T-helper 1 cell treated with Interleukin-12 subunit alpha and Interleukin-12 subunit beta and Interleukin-4 antibody, amounts not matched to agents 30 ng/mL and 1 ng/mL, for 36 hours (primary cell): Measurements from ENCODE around the gene ZNF710. TPM values are rescaled to one million over a fixed set of nuclear protein-coding genes. Genes with fewer than 3 reads are reported as not detected.

ENCODE experiments used
- intact Hi-C: fragments of 100-400 bp; cut with micrococcal nuclease; formaldehyde crosslinking; loops from one replicate; pipeline ENCODE4 v1.15.1; 2024
- total RNA-seq: library from RNA; stranded (reverse); gene quantifications from 2 replicates; pipeline ENCODE4 v1.2.3, GENCODE V29; 2022

ZNF710 gene
- total RNA-seq, 1 donor from 2014 or later = 29.2 TPM

- intact Hi-C loops = loop anchor here (1.0 kb wide), 3 partner anchors 13 to 24 kb away; no protein-coding TSS in a partner anchor
These were observed 57.7 kb downstream of the ZNF710 start for GRCh38 chr15:90058775-90059174.

GRCh38 chr15:90059208-90059985, 58.3 kb downstream of the ZNF710 start:
- intact Hi-C loops = loop anchor here (1.0 kb wide), 3 partner anchors 12 to 25 kb away; no protein-coding TSS in a partner anchor

GRCh38 chr15:90060797-90061196, 59.7 kb downstream of the ZNF710 start:
- intact Hi-C loops = no loop called here

- intact Hi-C loops = no loop called here
These were observed 60.9 kb downstream of the ZNF710 start for GRCh38 chr15:90062023-90062442.

GRCh38 chr15:90062462-90062932, 61.4 kb downstream of the ZNF710 start:
- intact Hi-C loops = no loop called here

GRCh38 chr15:90062973-90063769, 62.0 kb downstream of the ZNF710 start:
- intact Hi-C loops = no loop called here

GRCh38 chr15:90063770-90064247, 62.7 kb downstream of the ZNF710 start:
- intact Hi-C loops = no loop called here

GRCh38 chr15:90064911-90065681, 64.0 kb downstream of the ZNF710 start:
- intact Hi-C loops = no loop called here

GRCh38 chr15:90065682-90066049, 64.5 kb downstream of the ZNF710 start:
- intact Hi-C loops = no loop called here

- intact Hi-C loops = no loop called here
These were observed 66.2 kb downstream of the ZNF710 start for GRCh38 chr15:90067181-90067952.

- intact Hi-C loops = no loop called here
These were observed 67.0 kb downstream of the ZNF710 start for GRCh38 chr15:90067953-90068606.

- intact Hi-C loops = loop anchor here (1.0 to 2.0 kb wide), 9 partner anchors 11 to 330 kb away; partner anchors contain the start of gene ZNF710
These were observed 69.5 kb downstream of the ZNF710 start for GRCh38 chr15:90070623-90071022.

- intact Hi-C loops = loop anchor here (1.0 to 2.0 kb wide), 9 partner anchors 12 to 331 kb away; partner anchors contain the start of gene ZNF710
These were observed 70.2 kb downstream of the ZNF710 start for GRCh38 chr15:90071220-90071807.

- intact Hi-C loops = no loop called here
These were observed 72.0 kb downstream of the ZNF710 start for GRCh38 chr15:90072978-90073640.

- intact Hi-C loops = no loop called here
These were observed 72.9 kb downstream of the ZNF710 start for GRCh38 chr15:90074023-90074422.

- intact Hi-C loops = no loop called here
These were observed 73.8 kb downstream of the ZNF710 start for GRCh38 chr15:90074916-90075315.

- intact Hi-C loops = no loop called here
These were observed 74.5 kb downstream of the ZNF710 start for GRCh38 chr15:90075420-90076289.

GRCh38 chr15:90076716-90077115, 75.6 kb downstream of the ZNF710 start:
- intact Hi-C loops = no loop called here
